Measurements from ENCODE around the gene LASP1. TPM values are rescaled to one million over a fixed set of nuclear protein-coding genes. Genes with fewer than 3 reads are reported as not detected.
"Not testable (repeated sequence)": the region's sequence is repeated elsewhere in the genome, so short reads cannot be mapped to it uniquely, and the experiment has no call there.

LASP1 gene
- total RNA-seq, result 58.5 TPM

GRCh38 chr17:38869526-38870258 is at the start of gene LASP1:
Gene LASP1, plus strand, starts transcription at chr17:38870058. Its CDS starts 132 bp downstream, at chr17:38870190.
- ATAC-seq (peak; percentile 81), DNase-seq (ENCODE audit: low spot score) (peak; percentile 92)

GRCh38 chr17:38824899-38825761 is 44.7 kb upstream of the LASP1 start, which contains the start of gene CWC25:
Gene CWC25, minus strand, starts transcription at chr17:38825321. Its CDS starts 138 bp downstream, at chr17:38825183.
- peak; percentile 87 for ATAC-seq
- DNase-seq (ENCODE audit: low spot score), result peak; percentile 98

GRCh38 chr17:38825762-38826247 is 44.1 kb upstream of the LASP1 start:
- ATAC-seq, result no peak
- no peak for DNase-seq (ENCODE audit: low spot score)

GRCh38 chr17:38844261-38844757 is 25.5 kb upstream of the LASP1 start:
- peak; percentile 62 for DNase-seq (ENCODE audit: low spot score)
- ATAC-seq, result peak; percentile 63

- ATAC-seq, result no peak
These were observed 21.3 kb upstream of the LASP1 start for GRCh38 chr17:38848557-38848891.

GRCh38 chr17:38848939-38849605 is 20.8 kb upstream of the LASP1 start:
- DNase-seq (ENCODE audit: low spot score) (no peak), ATAC-seq (no peak)

More at GRCh38 chr17:38848557-38848891, 21.3 kb upstream of the LASP1 start:
- DNase-seq (ENCODE audit: low spot score), result no peak

- DNase-seq (ENCODE audit: low spot score) (no peak), ATAC-seq (no peak)
These were observed 19.5 kb upstream of the LASP1 start for GRCh38 chr17:38850374-38850773.

- ATAC-seq (no peak), DNase-seq (ENCODE audit: low spot score) (no peak)
These were observed 18.4 kb upstream of the LASP1 start for GRCh38 chr17:38851434-38851833.

GRCh38 chr17:38852771-38853291 is 17.0 kb upstream of the LASP1 start:
- no peak for DNase-seq (ENCODE audit: low spot score)
- peak; percentile 8 for ATAC-seq

GRCh38 chr17:38853292-38854219 is 16.3 kb upstream of the LASP1 start, which contains the start of gene RPL23:
Gene RPL23, minus strand, starts transcription at chr17:38853721. Its CDS starts 11 bp downstream, at chr17:38853710.
- DNase-seq (ENCODE audit: low spot score) (peak; percentile 95), ATAC-seq (peak; percentile 94)

- ATAC-seq, result not testable (repeated sequence)
These were observed 14.7 kb upstream of the LASP1 start for GRCh38 chr17:38855101-38855714.

GRCh38 chr17:38857271-38857670 is 12.6 kb upstream of the LASP1 start:
- ATAC-seq (no peak), DNase-seq (ENCODE audit: low spot score) (no peak)

More at GRCh38 chr17:38855101-38855714, 14.7 kb upstream of the LASP1 start:
- not testable (repeated sequence) for DNase-seq (ENCODE audit: low spot score)

GRCh38 chr17:38861399-38861843 is 8.4 kb upstream of the LASP1 start:
- DNase-seq (ENCODE audit: low spot score) (no peak), ATAC-seq (no peak)

- no peak for DNase-seq (ENCODE audit: low spot score)
- no peak for ATAC-seq
These were observed 5.0 kb upstream of the LASP1 start for GRCh38 chr17:38864636-38865398.

GRCh38 chr17:38867179-38867967 is 2.5 kb upstream of the LASP1 start:
- DNase-seq (ENCODE audit: low spot score) (peak; percentile 68), ATAC-seq (no peak)

GRCh38 chr17:38867968-38868816 is 1.7 kb upstream of the LASP1 start:
- no peak for DNase-seq (ENCODE audit: low spot score)
- ATAC-seq, result no peak

Data from left lobe of liver (tissue), 2 donors.